GM19043 (cell line): Measurements from ENCODE around the gene SMIM38.

Source experiments
- ATAC-seq: cut with Tn5 transposase; IDR thresholded peaks from one replicate; pipeline ENCODE4 v1.9.1; 2021; ENCODE audit warnings: low read depth; ENCODE audit not compliant: unreplicated experiment

Gene SMIM38

DNA sequence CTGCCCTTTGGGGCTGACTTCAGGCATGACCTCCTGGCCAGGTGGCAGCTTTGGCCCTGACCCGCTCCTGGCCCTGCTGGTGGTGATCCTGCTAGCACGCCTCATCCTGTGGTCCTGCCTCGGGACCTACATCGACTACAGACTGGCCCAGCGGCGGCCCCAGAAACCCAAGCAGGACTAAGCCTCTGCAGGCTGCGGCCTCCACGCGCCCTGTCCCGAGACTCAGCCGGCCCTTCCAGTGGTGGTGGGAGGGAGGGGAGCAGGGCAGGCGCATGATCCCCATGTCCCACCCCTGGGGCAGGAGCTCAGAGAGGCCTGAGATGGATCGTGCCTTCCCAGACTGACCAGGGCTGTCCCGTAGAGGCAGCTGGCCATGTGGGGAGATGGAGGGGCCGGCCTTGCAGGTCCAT, 2.1 kb downstream of the SMIM38 start:
- ATAC-seq = no peak

DNA sequence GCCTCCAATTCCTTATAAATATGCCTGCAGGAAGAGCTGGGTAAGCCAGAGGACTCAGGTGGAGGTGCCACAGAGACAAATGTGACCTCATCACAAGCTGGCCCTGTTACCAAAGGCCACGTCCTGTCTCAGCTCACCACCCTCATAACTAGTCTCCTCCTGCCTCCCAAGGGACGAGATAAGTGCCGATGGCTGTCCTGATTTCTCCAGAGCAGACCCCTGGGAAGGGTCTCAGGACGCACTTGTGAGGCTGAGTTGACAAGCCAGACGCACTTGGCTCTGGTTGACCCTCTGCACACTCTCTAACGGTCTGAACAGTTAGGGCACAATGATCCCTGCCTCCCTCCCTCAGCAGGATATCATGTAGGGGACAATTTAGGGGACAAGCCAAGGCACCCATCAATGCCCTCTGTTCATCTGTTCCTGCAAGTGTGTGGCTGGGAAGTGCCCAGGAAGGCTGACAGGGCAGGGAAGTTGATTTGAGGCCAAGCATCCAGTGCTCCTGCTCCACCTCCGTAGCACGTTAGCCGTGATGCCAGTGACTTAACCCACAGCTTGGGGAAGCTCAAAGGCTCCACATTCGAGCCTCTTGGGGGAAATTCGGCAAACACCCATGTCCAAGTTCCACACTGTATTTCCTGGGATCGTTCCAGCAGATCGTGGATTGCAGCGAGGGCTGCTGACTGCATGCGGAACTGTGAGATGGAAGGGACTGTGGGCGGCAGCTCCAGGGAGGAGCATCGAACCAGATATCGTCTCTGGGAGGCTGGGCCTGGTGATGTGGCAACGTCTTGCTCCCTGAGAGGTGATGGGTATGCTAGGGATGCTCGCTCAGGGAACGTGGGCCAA, 2.8 kb downstream of the SMIM38 start:
- ATAC-seq = no peak

DNA sequence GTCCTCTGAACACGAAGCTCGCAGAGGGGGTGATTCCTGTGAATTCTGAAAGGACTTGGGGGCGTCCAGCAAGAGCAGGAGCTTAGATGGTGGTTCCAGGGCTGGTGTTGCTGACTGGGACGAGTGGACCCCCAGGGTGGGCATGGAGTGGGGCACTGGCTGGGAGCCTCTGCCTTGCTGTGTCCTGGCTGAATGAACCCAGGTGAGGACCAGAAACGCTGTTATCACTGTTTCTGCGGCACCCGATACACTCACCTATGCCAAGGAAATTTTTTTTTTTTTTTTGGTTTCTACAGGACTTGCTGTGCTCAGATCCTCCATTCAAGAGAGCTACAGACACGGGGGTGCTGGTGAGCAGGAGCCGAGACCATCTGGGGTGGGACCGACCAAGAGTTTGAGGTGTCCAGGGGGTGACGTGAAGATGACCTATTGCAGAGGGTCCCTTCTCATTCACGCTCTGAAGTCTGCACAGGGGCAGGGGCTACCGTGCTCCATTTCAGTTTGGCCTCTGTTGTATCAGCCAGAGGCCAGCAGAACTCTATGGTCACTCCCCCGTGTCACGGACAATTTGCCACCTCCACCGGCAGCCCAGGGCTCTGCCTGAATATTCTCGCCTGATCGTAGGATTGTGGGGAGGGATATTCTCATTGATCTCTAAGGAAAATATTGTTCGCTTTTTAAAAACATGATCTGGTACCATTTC, 3.6 kb downstream of the SMIM38 start:
- ATAC-seq = no peak

DNA sequence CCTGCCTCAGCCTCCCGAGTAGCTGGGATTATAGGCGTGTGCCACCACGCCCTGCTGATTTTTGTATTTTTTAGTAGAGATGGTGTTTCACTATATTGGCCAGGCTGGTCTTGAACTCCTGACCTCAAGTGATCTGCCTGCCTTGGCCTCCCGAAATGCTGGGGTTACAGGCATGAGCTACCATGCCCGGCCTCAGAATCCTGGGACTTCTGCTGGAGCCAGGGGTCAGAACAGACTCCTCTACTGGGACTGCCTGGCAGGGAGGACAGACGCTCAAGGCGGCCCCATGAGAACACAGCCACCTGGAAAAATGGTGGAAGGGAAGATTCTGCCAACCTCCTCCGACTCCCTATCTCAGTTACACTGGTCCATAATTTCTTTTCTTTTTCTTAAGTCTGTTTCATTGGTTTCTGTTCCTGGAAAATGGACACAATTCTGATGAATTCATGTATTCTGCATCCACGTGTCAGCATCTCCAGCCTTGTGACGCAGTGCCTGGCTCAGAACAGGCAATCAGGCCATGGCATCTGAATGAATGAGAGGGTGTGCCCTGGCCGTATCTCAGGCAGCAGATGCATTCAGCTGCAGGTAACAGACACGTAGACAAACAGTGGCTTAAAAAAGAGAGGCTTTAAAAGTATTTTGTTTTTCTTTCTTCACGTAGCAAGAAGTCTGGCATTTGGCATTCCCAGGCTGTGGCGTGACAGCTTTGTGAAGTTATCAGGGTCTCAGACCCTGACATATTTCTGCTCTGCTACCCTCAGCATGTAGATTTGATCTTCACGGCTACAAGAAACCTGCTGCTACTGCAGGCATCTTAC, 4.8 kb downstream of the SMIM38 start:
- ATAC-seq = no peak

DNA sequence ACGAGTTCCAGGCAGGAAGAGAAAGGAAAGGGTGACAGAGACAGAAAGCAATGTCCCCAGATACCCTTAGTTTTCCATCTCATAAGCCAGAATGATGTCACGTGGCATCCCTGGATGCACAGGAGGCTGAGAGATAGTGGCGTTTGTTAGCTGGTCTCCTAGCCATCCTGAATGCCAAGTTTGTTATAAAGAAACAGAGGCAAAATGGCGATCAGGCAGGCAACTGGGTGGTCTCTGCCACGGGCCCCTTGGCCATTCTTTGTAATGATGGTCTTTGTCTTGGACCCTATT, 5.3 kb downstream of the SMIM38 start:
- ATAC-seq = no peak

DNA sequence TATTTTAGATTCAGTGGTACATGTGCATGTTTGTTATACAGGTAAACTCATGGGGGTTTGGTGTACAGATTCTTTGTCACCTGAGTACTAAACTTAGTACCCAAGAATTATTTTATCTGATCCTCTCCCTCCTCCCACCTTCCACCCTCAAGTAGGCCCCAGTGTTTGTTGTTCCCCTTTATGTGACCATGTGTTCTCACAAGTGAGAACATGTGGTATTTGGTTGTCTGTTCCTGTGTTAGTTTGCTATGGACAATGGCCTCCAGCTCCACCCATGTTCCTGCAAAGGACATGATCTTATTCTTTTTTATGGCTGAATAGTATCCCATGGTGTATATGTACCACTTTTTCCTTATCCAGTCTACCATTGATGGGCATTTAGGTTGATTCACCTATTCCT, 6.8 kb downstream of the SMIM38 start:
- no peak for ATAC-seq

DNA sequence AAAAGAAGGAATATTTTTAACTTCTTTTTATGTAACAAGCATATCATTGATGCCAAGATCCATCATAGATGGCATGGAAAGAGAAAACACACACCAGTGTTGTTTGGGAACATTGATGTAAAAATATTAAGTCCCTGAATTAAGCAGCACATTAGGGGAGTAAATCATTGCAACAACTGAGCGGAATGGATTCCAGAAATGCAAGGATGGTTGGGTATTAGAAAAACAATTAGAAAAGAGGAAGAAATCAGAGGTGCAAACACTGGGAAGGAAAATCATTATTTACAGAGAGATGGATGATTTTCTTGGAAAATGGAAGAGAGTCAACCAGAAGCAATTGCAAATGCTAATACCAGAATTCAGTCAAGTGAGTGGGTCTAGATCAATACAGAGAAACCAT, 8.1 kb downstream of the SMIM38 start:
- no peak for ATAC-seq

DNA sequence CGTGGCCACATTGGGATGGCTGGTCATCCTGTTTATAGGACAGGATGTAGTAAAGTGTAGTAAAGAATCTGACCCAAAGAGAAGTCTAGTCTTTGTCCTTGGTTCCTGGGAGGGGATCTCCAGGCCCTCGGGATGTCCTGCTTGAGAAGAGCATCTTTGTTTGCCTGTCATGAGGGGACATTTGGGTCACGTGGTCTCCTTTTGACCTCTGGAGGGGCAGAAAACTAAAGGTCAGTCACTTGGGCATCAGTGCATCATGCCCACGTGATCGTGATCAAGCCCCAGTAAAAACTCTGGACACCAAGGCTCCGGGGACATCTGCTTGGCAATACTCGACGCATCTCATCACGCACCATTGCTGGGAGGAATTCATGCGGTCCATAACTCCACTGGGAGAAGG, 9.1 kb downstream of the SMIM38 start:
- no peak for ATAC-seq

DNA sequence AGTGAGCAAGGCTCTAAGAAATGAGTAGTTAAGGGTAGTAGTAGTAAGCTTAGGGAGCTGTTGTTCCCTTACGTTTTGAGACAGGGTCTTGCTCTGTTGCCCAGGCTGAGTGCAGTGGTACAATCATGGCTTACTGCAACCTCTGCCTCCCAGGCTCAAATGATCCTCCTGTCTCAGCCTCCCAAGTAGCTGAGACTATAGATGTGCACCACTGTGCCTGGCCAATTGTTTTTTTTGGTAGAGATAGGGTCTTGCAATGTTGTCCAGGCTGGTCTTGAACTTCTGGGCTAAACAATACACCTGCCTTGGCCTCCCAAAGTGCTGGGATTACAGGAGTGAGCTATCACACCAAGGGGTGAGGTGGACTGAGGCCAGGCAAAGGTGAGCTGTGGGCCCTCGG, 10.0 kb downstream of the SMIM38 start:
- ATAC-seq = no peak

DNA sequence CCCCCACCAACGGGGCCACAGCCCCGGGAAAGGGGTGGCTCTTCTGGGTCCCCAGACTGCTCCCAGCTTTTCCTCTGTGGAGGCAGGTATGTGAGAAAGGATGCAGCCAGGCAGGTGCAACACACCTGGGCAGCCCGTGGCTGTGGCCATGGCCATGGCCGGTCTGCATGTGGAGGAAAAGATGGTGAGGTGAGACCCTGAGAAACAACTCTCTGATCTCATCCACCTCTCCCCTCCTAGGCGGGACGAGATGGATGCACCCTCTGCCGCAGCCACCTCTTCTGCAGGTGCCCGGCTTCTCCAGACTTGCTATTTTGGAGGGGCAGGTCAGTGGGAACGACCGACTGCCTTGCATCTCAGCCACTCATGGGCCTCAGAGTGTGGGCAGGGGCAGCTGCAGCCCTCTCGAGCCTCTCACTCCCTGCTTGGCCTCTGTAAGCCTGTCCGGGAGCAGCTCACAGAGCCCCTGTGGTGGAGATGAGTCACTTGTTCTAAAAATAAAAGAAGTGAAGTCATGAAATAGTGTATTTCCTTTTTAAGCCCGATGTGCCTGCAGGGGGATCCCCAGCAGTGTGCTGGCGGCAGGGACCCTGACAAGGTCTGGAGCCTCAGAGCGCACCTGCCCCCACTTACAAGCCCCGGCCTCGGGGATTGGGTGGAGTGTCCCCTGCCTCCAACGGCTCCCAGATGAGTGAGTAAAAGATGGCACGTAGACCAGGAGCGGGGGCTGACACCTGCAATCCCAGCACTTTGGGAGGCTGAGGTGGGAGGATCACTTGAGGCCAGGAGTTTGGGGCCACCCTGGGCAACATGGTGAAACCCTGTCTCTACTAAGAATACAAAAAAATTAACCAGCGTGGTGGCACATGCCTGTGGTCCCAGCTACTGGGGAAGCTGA, 10.7 kb downstream of the SMIM38 start:
- peak; percentile 95 for ATAC-seq

DNA sequence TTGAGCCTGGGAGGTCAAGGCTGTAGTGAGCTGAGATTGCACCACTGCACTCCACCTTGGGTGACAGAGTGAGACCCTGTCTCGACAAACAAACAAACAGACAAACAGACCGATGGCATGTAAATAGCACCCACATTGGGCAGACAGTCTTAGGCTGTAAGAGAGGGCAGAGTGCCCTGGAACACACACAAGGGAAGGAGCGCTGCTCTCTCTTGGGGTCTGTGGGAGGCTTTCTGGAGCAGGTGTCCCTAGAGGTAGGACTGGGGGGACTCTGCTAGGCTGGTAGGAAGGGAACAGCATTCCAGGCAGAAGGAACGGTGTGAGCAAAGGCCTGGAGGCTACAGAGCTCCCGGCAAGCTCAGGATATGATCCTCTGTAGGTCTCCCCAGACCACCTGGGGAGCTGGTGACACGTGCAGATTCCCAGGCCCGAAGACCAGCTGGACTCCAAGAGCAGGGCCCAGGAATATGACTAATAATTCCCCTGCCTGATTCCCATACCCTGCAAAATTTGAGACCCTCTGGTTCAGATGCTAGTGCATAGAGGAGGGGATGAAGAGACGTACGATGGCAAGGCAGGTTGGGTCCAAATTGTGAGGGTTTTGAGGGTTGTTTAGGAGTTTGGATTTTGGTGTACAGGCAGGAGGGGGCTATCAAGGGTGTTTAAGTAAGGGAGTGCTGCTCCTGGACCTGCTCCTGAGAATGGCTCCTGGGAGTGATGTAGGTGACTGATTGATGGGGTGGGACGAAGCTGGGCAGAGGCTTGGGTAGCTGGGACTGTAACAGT, 11.6 kb downstream of the SMIM38 start:
- ATAC-seq = no peak

DNA sequence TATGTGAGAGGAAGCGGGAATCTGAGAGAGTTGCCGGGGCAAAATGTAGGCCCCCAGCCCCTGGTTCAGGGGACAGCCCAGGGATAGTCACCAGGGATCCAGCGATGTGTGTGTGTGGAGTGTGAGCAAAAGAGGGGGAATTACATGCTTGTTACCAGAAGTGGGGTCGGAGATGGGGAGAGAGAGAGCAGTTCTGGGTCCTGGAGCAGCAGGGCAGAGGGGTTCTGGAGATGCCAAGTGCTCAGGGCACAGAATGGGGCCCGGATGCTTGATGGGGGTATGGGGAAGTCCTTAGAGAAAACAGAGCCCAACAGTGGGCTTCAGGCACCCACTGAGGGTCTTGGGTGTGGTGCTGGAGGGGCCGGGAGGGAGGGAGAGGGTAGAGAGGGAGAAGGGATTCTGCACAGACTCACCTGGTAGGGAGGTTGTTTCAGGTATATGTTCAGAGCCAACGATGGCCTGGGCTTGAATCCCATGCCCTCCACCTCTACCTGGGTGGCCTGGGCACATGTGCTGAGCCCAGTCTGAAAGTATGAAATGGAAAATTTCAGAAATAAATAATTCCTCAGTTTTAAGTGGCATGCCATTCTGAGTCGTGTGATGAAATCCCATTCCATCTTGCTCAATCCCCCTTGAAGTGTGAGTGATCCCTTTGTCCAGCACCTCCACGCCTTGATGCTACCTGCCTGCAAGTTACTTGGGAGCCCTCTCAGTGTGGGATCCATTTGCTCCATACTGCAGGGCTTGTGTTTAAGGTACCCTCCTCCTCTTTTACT, 12.4 kb downstream of the SMIM38 start:
- ATAC-seq = no peak

DNA sequence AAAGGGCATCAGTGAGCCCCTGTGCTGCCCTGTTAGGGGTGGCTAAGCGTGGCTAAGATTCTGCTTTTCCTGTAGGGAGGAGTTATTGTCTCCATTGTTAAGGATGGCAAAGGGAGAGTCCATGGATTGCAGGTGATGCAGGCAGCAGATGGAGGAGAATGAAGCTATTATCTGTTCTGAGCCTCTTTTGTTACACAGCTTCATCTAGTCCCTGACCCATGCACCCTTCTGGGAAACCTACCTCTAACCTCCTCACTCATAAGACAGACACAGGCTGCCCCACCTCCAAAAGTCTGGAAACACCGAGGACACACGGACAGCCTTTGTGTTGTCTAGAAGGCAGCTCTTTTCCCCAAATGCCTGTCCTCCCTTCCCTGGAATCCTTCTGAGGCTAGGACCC, 13.7 kb downstream of the SMIM38 start:
- ATAC-seq = no peak

DNA sequence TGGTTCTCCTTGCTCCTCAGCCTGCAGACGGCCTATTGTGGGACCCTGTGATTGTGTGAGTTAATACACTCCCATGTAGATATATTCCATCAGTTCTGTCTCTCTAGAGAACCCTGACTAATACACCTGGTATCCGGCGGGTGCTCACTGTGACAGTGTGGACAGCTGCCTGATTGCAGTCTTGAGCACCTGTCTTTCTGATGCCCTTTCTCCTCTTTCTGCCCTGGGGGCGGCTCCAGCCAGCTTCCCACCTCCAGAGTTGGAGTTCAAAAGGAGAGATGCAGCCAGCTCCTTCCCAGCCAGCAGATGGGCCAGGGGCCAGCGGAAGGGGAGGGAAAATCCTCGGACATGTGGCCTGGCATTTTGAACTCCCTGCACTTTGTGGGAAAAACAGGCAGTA, 15.0 kb downstream of the SMIM38 start:
- ATAC-seq = no peak

DNA sequence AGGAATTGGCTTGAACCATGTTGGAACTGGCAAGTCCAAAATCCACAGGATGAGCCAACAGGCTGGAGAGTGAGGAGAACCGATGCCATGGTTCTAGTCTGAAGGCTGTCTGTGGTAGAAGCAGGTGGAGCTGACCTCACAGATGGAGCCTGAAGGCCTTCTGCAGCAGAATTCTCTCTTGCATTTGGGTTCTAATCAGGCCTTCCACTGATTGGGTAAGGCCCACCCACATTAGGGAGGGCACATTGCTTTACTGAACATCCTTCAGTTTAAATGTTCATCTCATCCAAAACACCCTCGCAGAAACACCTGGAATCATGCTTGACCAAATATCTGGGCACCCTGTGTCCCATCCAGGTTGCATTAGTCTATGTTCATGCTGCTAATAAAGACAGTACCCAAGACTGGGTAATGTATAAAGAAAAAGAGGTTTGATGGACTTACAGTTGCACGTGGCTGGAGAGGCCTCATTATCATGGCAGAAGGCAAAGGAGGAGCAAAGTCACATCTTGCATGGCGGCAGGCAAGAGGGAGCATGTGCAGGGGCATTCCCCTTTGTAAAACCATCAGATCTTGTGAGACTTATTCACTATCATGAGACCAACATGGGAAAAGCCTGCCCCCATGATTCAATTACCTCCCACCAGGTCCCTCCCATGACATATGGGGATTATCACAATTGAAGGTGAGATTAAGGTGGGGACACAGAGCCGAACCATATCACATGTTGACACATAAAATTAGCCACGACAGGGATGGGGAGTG, 15.9 kb downstream of the SMIM38 start:
- ATAC-seq = no peak

DNA sequence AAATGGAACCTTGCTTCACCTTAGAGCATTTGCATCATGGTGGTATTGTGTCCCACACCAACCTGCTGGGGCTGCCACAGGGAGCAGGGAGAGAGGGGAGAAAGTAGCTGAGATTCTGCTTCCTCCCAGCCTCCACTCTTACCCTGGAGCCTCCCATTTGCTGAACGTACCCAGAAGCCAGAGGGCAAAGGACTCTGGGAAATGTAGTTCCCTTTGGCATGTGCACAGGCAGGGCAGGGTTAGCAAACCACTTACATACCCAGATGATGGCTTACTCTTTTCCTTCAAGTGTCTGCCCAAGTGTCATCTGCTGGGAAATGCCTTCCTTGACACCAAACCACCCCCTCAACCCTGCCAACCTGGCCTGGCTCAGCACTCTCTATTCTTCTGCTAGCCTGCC, 16.9 kb downstream of the SMIM38 start:
- no peak for ATAC-seq

DNA sequence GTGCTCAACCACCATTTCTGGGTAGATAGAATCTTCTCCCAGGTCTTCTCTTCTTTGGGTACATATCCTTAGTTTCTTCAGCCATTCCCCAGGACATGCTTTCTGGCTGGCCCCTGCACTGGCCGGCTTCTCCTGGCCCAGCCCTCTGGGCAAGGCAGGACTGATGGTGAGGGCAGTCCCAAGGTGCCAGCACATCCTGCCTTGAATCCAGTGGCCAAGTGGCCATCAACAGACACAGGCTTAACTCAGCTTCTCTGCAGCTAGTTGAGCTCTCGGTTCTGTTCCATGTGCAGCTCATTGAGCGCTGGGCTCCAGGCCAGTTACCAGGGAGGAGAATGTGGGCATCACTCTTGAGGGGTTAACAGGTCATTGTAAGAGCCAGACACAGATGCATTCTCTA, 17.6 kb downstream of the SMIM38 start:
- no peak for ATAC-seq

DNA sequence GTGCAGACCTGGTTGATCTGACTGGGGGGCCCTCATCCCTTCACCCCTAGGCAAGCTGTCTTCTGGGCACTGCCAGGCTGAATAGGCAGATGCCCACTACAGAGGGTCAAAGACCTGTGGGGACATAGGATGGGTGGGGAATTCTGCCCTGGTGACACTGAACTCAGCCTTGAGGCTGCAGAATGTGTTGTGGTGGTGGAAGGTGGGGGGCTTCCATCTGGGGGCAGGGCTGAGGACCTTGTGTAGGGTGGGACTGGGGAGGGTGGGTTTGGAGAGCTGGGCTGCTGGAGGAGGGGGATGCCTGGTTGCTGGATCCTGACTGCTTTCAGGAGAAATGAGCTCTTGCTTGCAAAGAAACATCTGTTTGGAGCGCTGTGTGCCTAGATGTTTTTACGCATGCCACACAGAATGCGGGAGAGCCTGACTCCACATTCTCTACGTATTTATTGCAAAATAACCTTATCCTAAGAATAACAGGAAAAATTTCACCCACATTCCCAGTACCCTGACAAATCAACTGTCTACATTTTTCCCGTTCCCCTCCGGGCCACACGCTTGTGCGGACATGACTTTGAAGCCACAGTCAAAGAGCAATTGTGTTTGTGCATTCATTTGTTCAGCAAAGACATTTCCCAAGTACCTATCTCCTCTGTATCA, 18.3 kb downstream of the SMIM38 start:
- no peak for ATAC-seq
